22Rv1 (cell line): ENCODE measurements around the gene PIGBOS1.

Experiments
- H3K27ac ChIP-seq: fragments of 450-650 bp; 2 replicates; pipeline ENCODE4 v1.5.1; 2017
- CTCF ChIP-seq: fragments of 450-650 bp; IDR thresholded peaks from 2 replicates; pipeline ENCODE4 v1.5.1; 2017; ENCODE audit warnings: mild to moderate bottlenecking
- ZFX ChIP-seq: fragments of 450-650 bp; IDR thresholded peaks from 2 replicates; pipeline ENCODE4 v1.6.1; 2017; ENCODE audit warnings: antibody characterized with exemption, borderline replicate concordance

PIGBOS1 gene

GRCh38 chr15:55277116-55277564, 41.8 kb downstream of the PIGBOS1 start:
- H3K27ac ChIP-seq, result no peak overlapping the region

DNA sequence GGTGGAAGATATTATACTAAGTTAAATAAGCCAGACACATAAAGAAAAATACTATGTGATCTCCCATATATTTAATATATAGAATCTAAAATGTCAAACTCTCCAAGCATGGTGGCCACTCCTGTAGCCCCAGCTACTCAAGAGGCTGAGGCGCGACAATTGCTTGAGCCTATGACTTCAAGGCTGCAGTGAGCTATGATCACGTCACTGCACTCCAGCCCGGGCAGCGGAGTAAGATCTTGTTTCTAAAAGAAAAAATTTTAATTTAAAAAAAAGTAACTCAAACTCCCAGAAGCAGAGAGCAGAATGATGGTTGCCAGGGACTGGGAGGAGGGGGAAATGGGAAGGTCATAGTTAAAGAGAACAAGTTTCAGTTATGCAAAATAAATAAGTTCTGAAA, 42.6 kb downstream of the PIGBOS1 start:
- no peak overlapping the region for H3K27ac ChIP-seq
- no peak for TF ChIP-seq ZFX
- no peak for TF ChIP-seq CTCF

More at GRCh38 chr15:55277116-55277564, 41.8 kb downstream of the PIGBOS1 start:
- TF ChIP-seq ZFX (no peak), CTCF (no peak)

GRCh38 chr15:55270291-55270690, 48.6 kb downstream of the PIGBOS1 start:
- TF ChIP-seq CTCF, result no peak
- TF ChIP-seq ZFX, result no peak
- H3K27ac ChIP-seq, result no peak overlapping the region

DNA sequence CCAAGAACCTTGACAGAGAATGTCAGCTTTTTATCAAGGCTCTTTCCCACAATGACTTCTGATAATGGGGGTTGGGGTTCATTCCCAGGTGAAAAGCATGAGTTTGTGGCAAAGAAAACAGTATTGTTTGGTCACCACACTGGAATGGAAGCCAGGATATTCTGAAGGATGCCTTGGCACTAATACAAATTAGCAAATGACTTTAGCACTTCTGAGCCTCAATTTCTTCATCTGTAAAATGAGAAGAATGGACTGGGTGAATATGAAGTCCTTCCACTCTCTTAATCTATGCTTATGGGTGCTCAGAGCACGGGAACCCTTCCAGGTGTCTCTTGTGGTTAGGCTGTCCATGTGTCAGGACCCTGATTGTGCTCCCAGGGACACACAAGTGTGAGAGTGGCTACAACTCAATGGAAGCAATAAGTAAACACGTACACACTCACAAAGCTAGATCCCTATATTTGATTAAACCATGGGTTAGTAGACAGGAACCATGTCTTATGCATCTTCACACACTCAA, 50.7 kb downstream of the PIGBOS1 start:
- TF ChIP-seq ZFX, result no peak
- no peak for TF ChIP-seq CTCF
- H3K27ac ChIP-seq, result no peak overlapping the region

- TF ChIP-seq CTCF (no peak), ZFX (no peak)
- no peak overlapping the region for H3K27ac ChIP-seq
Observed at GRCh38 chr15:55267401-55268175, 51.3 kb downstream of the PIGBOS1 start.
